HL-60/S4 (cell line): Measurements from ENCODE around the gene GAN.

ENCODE experiments used
- in situ Hi-C: fragments of 300-500 bp; cut with MboI; formaldehyde crosslinking; loops from 2 replicates; pipeline ENCODE4 v1.14.3; 2022; ENCODE audit warnings: low sequenced_read_pairs

The GAN gene

GRCh38 chr16:81314603-81315270 is at the start of gene GAN:
GAN (plus strand) TSS chr16:81314962; CDS start chr16:81315114, 152 bp downstream.
- in situ Hi-C loops = no loop called here

GRCh38 chr16:81265052-81265451 is 49.7 kb upstream of the GAN start:
- in situ Hi-C loops = no loop called here

- in situ Hi-C loops = no loop called here
Observed at GRCh38 chr16:81265658-81266451, 48.9 kb upstream of the GAN start.

GRCh38 chr16:81266680-81267095 is 48.1 kb upstream of the GAN start:
- in situ Hi-C loops = no loop called here

- in situ Hi-C loops = no loop called here
Observed at GRCh38 chr16:81268509-81268908, 46.3 kb upstream of the GAN start.

- in situ Hi-C loops = no loop called here
Observed at GRCh38 chr16:81273223-81273950, 41.4 kb upstream of the GAN start.

GRCh38 chr16:81275064-81275532 is 39.7 kb upstream of the GAN start:
- in situ Hi-C loops = no loop called here

GRCh38 chr16:81275795-81276194 is 39.0 kb upstream of the GAN start:
- in situ Hi-C loops = no loop called here

GRCh38 chr16:81276323-81276722 is 38.4 kb upstream of the GAN start:
- in situ Hi-C loops = no loop called here

- in situ Hi-C loops = no loop called here
Observed at GRCh38 chr16:81277541-81278080, 37.2 kb upstream of the GAN start.

GRCh38 chr16:81278526-81278925 is 36.2 kb upstream of the GAN start:
- in situ Hi-C loops = no loop called here

- in situ Hi-C loops = no loop called here
Observed at GRCh38 chr16:81279392-81279791, 35.4 kb upstream of the GAN start.

GRCh38 chr16:81280393-81280792 is 34.4 kb upstream of the GAN start:
- in situ Hi-C loops = no loop called here

- in situ Hi-C loops = no loop called here
Observed at GRCh38 chr16:81283044-81283443, 31.7 kb upstream of the GAN start.

GRCh38 chr16:81284995-81285600 is 29.7 kb upstream of the GAN start:
- in situ Hi-C loops = no loop called here

GRCh38 chr16:81286190-81286589 is 28.6 kb upstream of the GAN start:
- in situ Hi-C loops = no loop called here

- in situ Hi-C loops = no loop called here
Observed at GRCh38 chr16:81291117-81291516, 23.6 kb upstream of the GAN start.

GRCh38 chr16:81292936-81293335 is 21.8 kb upstream of the GAN start:
- in situ Hi-C loops = no loop called here

- in situ Hi-C loops = no loop called here
Observed at GRCh38 chr16:81293909-81294802, 20.6 kb upstream of the GAN start.

- in situ Hi-C loops = no loop called here
Observed at GRCh38 chr16:81296631-81297030, 18.1 kb upstream of the GAN start.
